Measurements from ENCODE around the gene TECTB. TPM values are rescaled to one million over a fixed set of nuclear protein-coding genes. Genes with fewer than 3 reads are reported as not detected.

Gene TECTB
- total RNA-seq, 1 experiment from 2014 or later: not detected

- Histone ChIP-seq H3K4me1 (ENCODE audit: insufficient read depth, low read length, poor library complexity, severe bottlenecking) (no peaks in the 10 kb centered on the region), H3K9me3 (ENCODE audit: low read depth, low read length, poor library complexity, severe bottlenecking) (no peaks in the 10 kb centered on the region), H3K36me3 (ENCODE audit: insufficient read depth, low read length, poor library complexity, severe bottlenecking) (no peaks in the 10 kb centered on the region), H3K27me3 (replicated peaks; ENCODE audit: insufficient read depth, low read depth, low read length, poor library complexity) (no peaks in the 10 kb centered on the region), H3K4me3 (ENCODE audit: low read depth, low read length, poor library complexity, severe bottlenecking) (no peak overlapping the region), H3K27ac (ENCODE audit: low read depth, low read length, poor library complexity, severe bottlenecking) (no peak overlapping the region)
- POLR2A ChIA-PET (ENCODE audit: low non-redundant PET): no interaction called here
- CTCF ChIA-PET: no interaction called here
- no TSS peak for BruUV-seq (replicated peaks)
- intact Hi-C loops (cut with micrococcal nuclease; ENCODE audit: unreplicated experiment): no loop called here
- no peak for DNase-seq (ENCODE audit: low spot score)
- TF ChIP-seq CTCF (conservative IDR thresholded peaks at IDR 0.05; ENCODE audit: low read depth, low read length) (no peak), EZH2 (IDR thresholded peaks at IDR 0.05; ENCODE audit: borderline replicate concordance, low read depth, low read length, poor library complexity, severe bottlenecking) (no peak)
These were observed 11.0 kb downstream of the TECTB start for GRCh38 chr10:112294169-112294568.

- intact Hi-C loops (cut with micrococcal nuclease; ENCODE audit: unreplicated experiment): no loop called here
- ChIA-PET POLR2A (ENCODE audit: low non-redundant PET) (no interaction called here), CTCF (no interaction called here)
- H3K27ac ChIP-seq (ENCODE audit: low read depth, low read length, poor library complexity, severe bottlenecking): no peak overlapping the region
- no peaks in the 10 kb centered on the region for H3K4me1 ChIP-seq (ENCODE audit: insufficient read depth, low read length, poor library complexity, severe bottlenecking)
- BruUV-seq (replicated peaks): no TSS peak
- TF ChIP-seq EZH2 (IDR thresholded peaks at IDR 0.05; ENCODE audit: borderline replicate concordance, low read depth, low read length, poor library complexity, severe bottlenecking) (no peak), CTCF (conservative IDR thresholded peaks at IDR 0.05; ENCODE audit: low read depth, low read length) (no peak)
- DNase-seq (ENCODE audit: low spot score): no peak
- no peaks in the 10 kb centered on the region for H3K27me3 ChIP-seq (replicated peaks; ENCODE audit: insufficient read depth, low read depth, low read length, poor library complexity)
- no peaks in the 10 kb centered on the region for H3K9me3 ChIP-seq (ENCODE audit: low read depth, low read length, poor library complexity, severe bottlenecking)
- H3K4me3 ChIP-seq (ENCODE audit: low read depth, low read length, poor library complexity, severe bottlenecking): no peak overlapping the region
- no peaks in the 10 kb centered on the region for H3K36me3 ChIP-seq (ENCODE audit: insufficient read depth, low read length, poor library complexity, severe bottlenecking)
These were observed 12.9 kb downstream of the TECTB start for GRCh38 chr10:112295853-112296830.

GRCh38 chr10:112296908-112297331 lies 13.7 kb downstream of the TECTB start:
- TF ChIP-seq EZH2 (IDR thresholded peaks at IDR 0.05; ENCODE audit: borderline replicate concordance, low read depth, low read length, poor library complexity, severe bottlenecking) (no peak), CTCF (conservative IDR thresholded peaks at IDR 0.05; ENCODE audit: low read depth, low read length) (no peak)
- H3K4me3 ChIP-seq (ENCODE audit: low read depth, low read length, poor library complexity, severe bottlenecking): no peak overlapping the region
- ChIA-PET POLR2A (ENCODE audit: low non-redundant PET) (no interaction called here), CTCF (no interaction called here)
- no TSS peak for BruUV-seq (replicated peaks)
- H3K27me3 ChIP-seq (replicated peaks; ENCODE audit: insufficient read depth, low read depth, low read length, poor library complexity): no peaks in the 10 kb centered on the region
- intact Hi-C loops (cut with micrococcal nuclease; ENCODE audit: unreplicated experiment): no loop called here
- no peaks in the 10 kb centered on the region for H3K9me3 ChIP-seq (ENCODE audit: low read depth, low read length, poor library complexity, severe bottlenecking)
- H3K27ac ChIP-seq (ENCODE audit: low read depth, low read length, poor library complexity, severe bottlenecking): no peak overlapping the region
- no peaks in the 10 kb centered on the region for H3K36me3 ChIP-seq (ENCODE audit: insufficient read depth, low read length, poor library complexity, severe bottlenecking)
- no peaks in the 10 kb centered on the region for H3K4me1 ChIP-seq (ENCODE audit: insufficient read depth, low read length, poor library complexity, severe bottlenecking)
- DNase-seq (ENCODE audit: low spot score): no peak
